Stimulated activated CD8-positive, alpha-beta memory T cell treated with anti-CD3 and anti-CD28 coated beads, Interleukin-7, amount 100 ng/mL, for 1 hour (primary cell): ENCODE measurements around the gene DDX51.
A peak's percentile ranks its signal among the peaks of the same experiment; 100 is the strongest.

Source experiments
- DNase-seq, 2 donors: peaks; one replicate each; pipeline ENCODE4 v3.0.0-alpha.2; 2020; ENCODE audit warnings: low read depth in 2 of 2

DDX51 gene

GRCh38 chr12:132144115-132144809 lies at the start of gene DDX51, which contains the start of gene NOC4L:
DDX51 (minus strand) TSS chr12:132144319; CDS start chr12:132144296, 23 bp downstream.
NOC4L (plus strand) TSS chr12:132144457; CDS start chr12:132144489, 32 bp downstream.
- peak; percentile 94 to 98 for DNase-seq

GRCh38 chr12:132191715-132192553 lies 47.8 kb upstream of the DDX51 start:
- no peak for DNase-seq

GRCh38 chr12:132190834-132191500 lies 46.8 kb upstream of the DDX51 start:
- no peak for DNase-seq

- no peak for DNase-seq
Measured at GRCh38 chr12:132190012-132190755, 46.1 kb upstream of the DDX51 start.

GRCh38 chr12:132189378-132190011 lies 45.4 kb upstream of the DDX51 start:
- DNase-seq = peak; percentile 81 to 83

GRCh38 chr12:132188916-132189325 lies 44.8 kb upstream of the DDX51 start:
- DNase-seq = no peak

GRCh38 chr12:132188451-132188901 lies 44.4 kb upstream of the DDX51 start:
- DNase-seq = no peak

- DNase-seq = no peak
Measured at GRCh38 chr12:132187646-132188450, 43.7 kb upstream of the DDX51 start.

- no peak for DNase-seq
Measured at GRCh38 chr12:132186857-132187620, 42.9 kb upstream of the DDX51 start.

- DNase-seq = no peak
Measured at GRCh38 chr12:132186208-132186856, 42.2 kb upstream of the DDX51 start.

- no peak for DNase-seq
Measured at GRCh38 chr12:132185705-132186104, 41.6 kb upstream of the DDX51 start.

GRCh38 chr12:132182711-132183365 lies 38.7 kb upstream of the DDX51 start:
- no peak for DNase-seq

GRCh38 chr12:132182206-132182710 lies 38.1 kb upstream of the DDX51 start:
- DNase-seq = no peak

- DNase-seq = no peak
Measured at GRCh38 chr12:132181570-132182200, 37.6 kb upstream of the DDX51 start.

GRCh38 chr12:132180648-132181546 lies 36.8 kb upstream of the DDX51 start:
- DNase-seq = no peak
